Gastroesophageal sphincter (tissue), 4 donors: ENCODE measurements around the gene VPS13D. TPM values are rescaled to one million over a fixed set of nuclear protein-coding genes. Genes with fewer than 3 reads are reported as not detected.
A peak's percentile ranks its signal among the peaks of the same experiment; 100 is the strongest.

Source experiments
- ATAC-seq: fragments of 150-250 bp; one replicate; pipeline ENCODE4 v1.9.1; 2016; ENCODE audit warnings: mild to moderate bottlenecking, moderate library complexity
- H3K27ac ChIP-seq, 4 donors: fragments of 200-600 bp; sonication (generic) in 3 of 4; 1 replicate in 3 of 4; 2 replicates in 1 of 4; pipeline ENCODE4 v1.5.1; 2016 to 2019
- H3K27me3 ChIP-seq: fragments of 200-600 bp; sonication (generic); one replicate; pipeline ENCODE4 v1.5.1; 2019
- H3K36me3 ChIP-seq, 2 donors: fragments of 200-600 bp; sonication (generic); one replicate each; pipeline ENCODE4 v1.5.1; 2019; ENCODE audit warnings: control low read depth in 1 of 2
- H3K4me1 ChIP-seq, 3 donors: fragments of 200-600 bp; sonication (generic); 1 replicate in 2 of 3; 2 replicates in 1 of 3; pipeline ENCODE4 v1.5.1; 2016 to 2019; ENCODE audit warnings: control low read depth in 2 of 3
- H3K4me3 ChIP-seq, 2 donors: fragments of 200-600 bp; sonication (generic); one replicate each; pipeline ENCODE4 v1.5.1; 2019; ENCODE audit warnings: mild to moderate bottlenecking in 1 of 2, moderate library complexity in 1 of 2
- H3K9me3 ChIP-seq, 3 donors: fragments of 200-600 bp; sonication (generic); one replicate each; pipeline ENCODE4 v1.5.1; 2017 to 2019; ENCODE audit warnings: control low read depth in 2 of 3
- EP300 ChIP-seq: sonication (generic); formaldehyde crosslinking; IDR thresholded peaks from one replicate; pipeline ENCODE4 v1.6.1; 2017; ENCODE audit warnings: antibody characterized with exemption, mild to moderate bottlenecking
- POLR2A ChIP-seq, 2 donors: fragments of 450-650 bp; IDR thresholded peaks; one replicate each; pipeline ENCODE4 v1.6.1; 2017; ENCODE audit warnings: antibody characterized with exemption in 2 of 2, mild to moderate bottlenecking in 2 of 2, moderate library complexity in 1 of 2
- POLR2AphosphoS5 ChIP-seq: sonication (generic); formaldehyde crosslinking; IDR thresholded peaks from one replicate; pipeline ENCODE4 v1.6.1; 2017; ENCODE audit warnings: antibody characterized with exemption
- WGBS, 2 donors: methylation state at CpG; one replicate each; pipeline ENCODE4 v1.1.5; 2018; ENCODE audit warnings: low coverage in 1 of 2; 5-methylcytosine and 5-hydroxymethylcytosine counted together
- total RNA-seq, 4 donors: library from RNA; depleted of rRNA; stranded (reverse); fragments of >200 nt; gene quantifications; one replicate each; pipeline ENCODE4 v1.1.0, GENCODE V29; 2016
- TF ChIP-seq, protein P1 (sequence below), 4 experiments: fragments of 200-600 bp in 2 of 4; fragments of 450-650 bp in 2 of 4; sonication (generic) in 1 of 4; IDR thresholded peaks; one replicate each; pipeline ENCODE4 v1.5.1; 2017 to 2019; ENCODE audit warnings: antibody characterized with exemption in 4 of 4, mild to moderate bottlenecking in 2 of 4, moderate library complexity in 2 of 4

Gene VPS13D
- total RNA-seq, 4 donors from 2014 or later: 62.3 to 95.5 (median 81.5) TPM

DNA sequence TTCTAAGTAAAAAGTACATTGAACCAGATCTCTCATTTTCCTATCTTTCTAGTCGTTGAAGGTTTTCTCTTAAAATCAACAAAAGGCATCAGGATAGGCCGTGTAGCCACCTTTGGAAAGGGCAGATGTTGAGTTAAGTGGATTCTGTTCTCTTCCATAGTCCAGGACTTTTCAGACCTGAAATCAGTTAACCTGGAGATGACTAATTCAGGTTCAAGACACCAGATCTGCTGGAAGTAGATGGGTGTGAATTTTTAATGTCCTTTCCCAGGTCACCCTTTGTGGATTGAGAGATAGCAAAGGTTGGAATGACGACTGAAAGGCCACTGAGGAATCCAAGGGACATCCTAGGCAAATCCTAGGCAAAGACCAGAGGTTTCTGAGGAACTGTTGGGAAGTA, 215.4 kb downstream of the VPS13D start:
- Histone ChIP-seq H3K27me3 (no peaks in the 10 kb centered on the region), H3K27ac (peak overlapping the region in 1 of 4 donors; percentile 89), H3K36me3 (peaks cover 0 to 9% of the 10 kb centered on the region in 2 donors), H3K4me1 (peaks cover 24 to 50% (median 34%) of the 10 kb centered on the region in 3 donors), H3K4me3 (no peak overlapping the region), H3K9me3 (no peaks in the 10 kb centered on the region)
- 83 to 94% methylated on average over 2 to 3 of the region's 3 CpGs for WGBS, 2 donors
- no peak for TF ChIP-seq EP300
- ATAC-seq: no peak

DNA sequence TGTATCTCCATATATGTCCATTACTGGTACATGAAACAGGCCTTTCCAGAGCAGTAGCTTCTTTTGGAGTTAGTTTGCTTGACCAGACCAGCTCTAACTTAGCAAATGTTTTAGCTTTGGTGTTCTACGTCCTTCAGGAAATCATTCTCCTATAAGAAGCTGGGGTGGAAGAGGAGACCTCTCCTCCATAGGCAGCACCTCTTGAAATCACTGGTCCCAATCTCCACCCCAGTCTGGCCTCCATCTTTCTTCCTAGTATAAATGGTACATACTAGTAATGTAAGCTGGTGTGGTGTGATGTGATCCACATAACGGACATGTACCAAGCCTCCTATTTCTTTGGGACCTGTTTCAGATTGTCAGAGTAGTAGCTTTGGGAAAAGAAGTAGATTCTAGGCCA, 216.8 kb downstream of the VPS13D start:
- Histone ChIP-seq H3K36me3 (peaks cover 0 to 5% of the 10 kb centered on the region in 2 donors), H3K27ac (peak overlapping the region; percentile 89 to 98 (median 91)), H3K4me3 (no peak overlapping the region), H3K9me3 (no peaks in the 10 kb centered on the region), H3K4me1 (peaks cover 36 to 64% (median 42%) of the 10 kb centered on the region in 3 donors), H3K27me3 (no peaks in the 10 kb centered on the region)
- 28 to 95% methylated on average over 2 of the region's 2 CpGs for WGBS, 2 donors
- TF ChIP-seq, protein P1, sequence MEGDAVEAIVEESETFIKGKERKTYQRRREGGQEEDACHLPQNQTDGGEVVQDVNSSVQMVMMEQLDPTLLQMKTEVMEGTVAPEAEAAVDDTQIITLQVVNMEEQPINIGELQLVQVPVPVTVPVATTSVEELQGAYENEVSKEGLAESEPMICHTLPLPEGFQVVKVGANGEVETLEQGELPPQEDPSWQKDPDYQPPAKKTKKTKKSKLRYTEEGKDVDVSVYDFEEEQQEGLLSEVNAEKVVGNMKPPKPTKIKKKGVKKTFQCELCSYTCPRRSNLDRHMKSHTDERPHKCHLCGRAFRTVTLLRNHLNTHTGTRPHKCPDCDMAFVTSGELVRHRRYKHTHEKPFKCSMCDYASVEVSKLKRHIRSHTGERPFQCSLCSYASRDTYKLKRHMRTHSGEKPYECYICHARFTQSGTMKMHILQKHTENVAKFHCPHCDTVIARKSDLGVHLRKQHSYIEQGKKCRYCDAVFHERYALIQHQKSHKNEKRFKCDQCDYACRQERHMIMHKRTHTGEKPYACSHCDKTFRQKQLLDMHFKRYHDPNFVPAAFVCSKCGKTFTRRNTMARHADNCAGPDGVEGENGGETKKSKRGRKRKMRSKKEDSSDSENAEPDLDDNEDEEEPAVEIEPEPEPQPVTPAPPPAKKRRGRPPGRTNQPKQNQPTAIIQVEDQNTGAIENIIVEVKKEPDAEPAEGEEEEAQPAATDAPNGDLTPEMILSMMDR (IDR thresholded peaks at IDR 0.05): no peak
- no peak for TF ChIP-seq EP300
- no peak for TF ChIP-seq POLR2A (IDR thresholded peaks at IDR 0.05)
- TF ChIP-seq POLR2AphosphoS5: no peak
- no peak for ATAC-seq

DNA sequence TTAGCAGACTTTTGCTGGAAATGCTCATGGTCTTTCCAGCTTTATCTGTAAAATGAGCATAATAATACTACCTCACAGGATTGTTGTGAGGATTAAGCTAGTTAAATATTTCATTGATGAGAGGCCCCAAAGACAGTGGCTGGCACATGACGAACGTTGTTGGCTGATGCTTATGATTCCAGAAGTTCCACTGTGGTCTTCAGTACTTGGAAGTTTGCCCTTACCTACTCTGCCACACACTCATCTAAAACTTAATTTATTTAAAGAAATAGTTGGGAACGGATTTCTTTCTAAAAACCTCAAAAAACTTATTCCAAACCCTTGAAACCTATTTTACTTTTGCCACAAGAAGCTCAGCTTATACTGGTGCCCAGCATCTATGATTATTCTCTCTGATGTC, 217.5 kb downstream of the VPS13D start:
- peaks cover 42 to 71% (median 48%) of the 10 kb centered on the region in 3 donors for H3K4me1 ChIP-seq
- H3K27me3 ChIP-seq: no peaks in the 10 kb centered on the region
- H3K4me3 ChIP-seq: no peak overlapping the region
- no peaks in the 10 kb centered on the region for H3K9me3 ChIP-seq
- 27 to 52% methylated on average over 3 of the region's 3 CpGs for WGBS, 2 donors
- H3K36me3 ChIP-seq: peaks cover 0 to 5% of the 10 kb centered on the region in 2 donors
- peak overlapping the region; percentile 89 to 98 (median 91) for H3K27ac ChIP-seq
- no peak for ATAC-seq
- TF ChIP-seq POLR2A (IDR thresholded peaks at IDR 0.05): no peak
- TF ChIP-seq POLR2AphosphoS5: no peak
- TF ChIP-seq, protein P1 (IDR thresholded peaks at IDR 0.05): no peak
- TF ChIP-seq EP300: no peak

DNA sequence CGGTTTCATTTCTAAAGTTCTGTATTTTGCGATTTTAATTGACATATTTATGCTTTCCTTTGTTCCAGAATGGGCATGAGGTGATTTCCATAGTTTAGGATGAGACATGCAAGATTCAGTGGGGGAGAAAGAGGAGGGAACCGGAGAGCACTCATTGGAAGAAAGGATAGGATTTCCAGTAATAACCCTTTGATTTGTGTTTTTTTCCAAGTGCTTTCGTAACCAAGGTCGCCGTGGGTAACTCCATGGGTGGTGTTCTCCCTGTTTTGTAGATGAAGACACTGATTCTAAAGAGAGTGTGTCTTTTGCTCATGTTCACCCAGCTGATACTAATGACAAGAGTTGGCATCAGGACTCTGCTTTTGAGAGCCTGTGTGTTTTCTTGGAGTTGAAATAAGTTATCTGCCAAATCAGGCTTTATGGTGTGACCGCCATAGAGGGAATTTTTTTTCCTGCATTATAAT, 218.1 kb downstream of the VPS13D start:
- 54 to 72% methylated on average over 6 to 7 of the region's 7 CpGs for WGBS, 2 donors

DNA sequence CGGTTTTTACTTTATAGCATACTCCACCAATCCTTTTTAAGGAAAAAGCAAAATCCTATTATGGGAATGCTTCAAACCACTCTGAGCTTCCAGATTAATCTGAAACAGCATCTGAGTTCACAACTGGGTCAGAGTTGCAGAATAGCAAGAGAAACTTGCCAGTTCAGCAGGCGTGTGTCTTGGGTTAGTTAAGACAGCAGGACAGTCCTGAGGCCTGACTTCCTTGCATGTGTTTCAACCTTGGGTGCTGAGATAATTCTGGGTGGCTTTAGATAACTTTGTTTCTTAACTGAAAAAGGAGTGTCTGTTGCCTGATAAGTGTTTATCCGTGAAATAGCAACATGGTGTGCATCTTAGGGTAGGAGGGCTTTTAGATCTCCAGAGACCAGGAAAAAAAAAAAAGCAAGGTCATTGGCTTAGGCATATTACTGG, 218.9 kb downstream of the VPS13D start:
- Histone ChIP-seq H3K36me3 (no peaks in the 10 kb centered on the region), H3K27ac (peak overlapping the region; percentile 89 to 98 (median 91)), H3K4me3 (no peak overlapping the region), H3K27me3 (no peaks in the 10 kb centered on the region), H3K9me3 (no peaks in the 10 kb centered on the region), H3K4me1 (peaks cover 53 to 85% (median 62%) of the 10 kb centered on the region in 3 donors)
- ATAC-seq: peak; percentile 61
- TF ChIP-seq POLR2AphosphoS5 (peak; percentile 5), EP300 (no peak), POLR2A (IDR thresholded peaks at IDR 0.05) (no peak)
- TF ChIP-seq, protein P1 (IDR thresholded peaks at IDR 0.05): no peak
- WGBS, 2 donors: 8 to 32% methylated on average over 3 of the region's 3 CpGs

More for the DNA sequence above, 218.1 kb downstream of the VPS13D start:
- H3K36me3 ChIP-seq: peaks cover 0 to under 1% of the 10 kb centered on the region in 2 donors
- H3K4me1 ChIP-seq: peaks cover 48 to 76% (median 54%) of the 10 kb centered on the region in 3 donors
- H3K27me3 ChIP-seq: no peaks in the 10 kb centered on the region
- TF ChIP-seq POLR2AphosphoS5 (peak; percentile 38), EP300 (no peak)
- no peaks in the 10 kb centered on the region for H3K9me3 ChIP-seq
- ATAC-seq: peak; percentile 32
- H3K27ac ChIP-seq: peak overlapping the region; percentile 89 to 98 (median 91)
- H3K4me3 ChIP-seq: no peak overlapping the region

DNA sequence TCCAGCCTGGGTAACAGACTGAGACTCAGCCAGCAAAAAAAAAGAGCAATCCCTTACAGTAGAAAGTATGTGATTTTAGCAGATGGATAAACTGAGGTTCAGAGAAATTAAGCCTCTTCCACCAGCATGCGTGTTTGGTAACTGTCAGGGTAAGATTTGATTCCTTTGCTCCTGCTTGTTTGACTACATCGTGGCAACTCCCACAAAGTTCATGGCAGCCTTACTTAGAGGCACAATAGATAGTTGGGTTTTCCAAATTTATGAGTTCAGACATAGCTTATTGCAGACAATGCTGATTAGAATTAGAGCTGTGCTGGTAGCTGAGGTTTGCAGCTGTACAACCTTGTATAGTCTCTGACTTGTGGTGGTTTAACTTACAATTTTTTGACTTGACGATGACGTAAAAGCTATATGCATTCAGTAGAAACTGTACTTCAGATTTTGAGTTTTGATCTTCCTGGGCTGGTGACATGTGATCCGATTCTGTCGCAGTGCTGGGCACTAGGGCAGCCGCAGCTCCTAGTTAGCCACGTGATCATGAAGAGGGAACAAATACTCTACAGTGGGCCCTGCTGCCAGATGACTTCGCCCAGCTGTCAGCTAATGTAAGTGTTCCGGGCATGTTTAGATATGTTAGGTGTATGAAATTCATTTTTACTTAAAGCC, 220.4 kb downstream of the VPS13D start:
- TF ChIP-seq, protein P1 (IDR thresholded peaks at IDR 0.05): no peak
- no peak for TF ChIP-seq EP300
- no peak for TF ChIP-seq POLR2AphosphoS5
- no peak for TF ChIP-seq POLR2A (IDR thresholded peaks at IDR 0.05)
- no peaks in the 10 kb centered on the region for H3K27me3 ChIP-seq
- H3K4me1 ChIP-seq: peaks cover 65 to 100% (median 75%) of the 10 kb centered on the region in 3 donors
- H3K4me3 ChIP-seq: no peak overlapping the region
- ATAC-seq: no peak
- H3K36me3 ChIP-seq: no peaks in the 10 kb centered on the region
- H3K27ac ChIP-seq: peak overlapping the region; percentile 89 to 98 (median 91)
- H3K9me3 ChIP-seq: no peaks in the 10 kb centered on the region
- WGBS, 2 donors: 57 to 70% methylated on average over 8 to 10 of the region's 10 CpGs
